VCaP (cell line): ENCODE data around the gene MT1E.

Experiments used
- H3K27ac ChIP-seq: fragments of 450-650 bp; 2 replicates; pipeline ENCODE4 v1.5.1; 2017
- CTCF ChIP-seq: fragments of 450-650 bp; conservative IDR thresholded peaks from 2 replicates; pipeline ENCODE4 v1.5.1; 2017; ENCODE audit warnings: mild to moderate bottlenecking, moderate library complexity

MT1E gene

GRCh38 chr16:56631832-56632155 lies 6.2 kb downstream of the MT1E start:
- H3K27ac ChIP-seq: no peak overlapping the region
- TF ChIP-seq CTCF: no peak

- no peak for TF ChIP-seq CTCF
- H3K27ac ChIP-seq: no peak within 1 kb of the TSS
Observed at GRCh38 chr16:56632156-56632847, 6.7 kb downstream of the MT1E start, which contains the start of gene MT1M. Gene MT1M, plus strand, starts transcription at chr16:56632659. Its CDS starts 73 bp downstream, at chr16:56632732.

- no peak for TF ChIP-seq CTCF
- no peak overlapping the region for H3K27ac ChIP-seq
Observed at GRCh38 chr16:56632848-56633365, 7.3 kb downstream of the MT1E start.

GRCh38 chr16:56633535-56633934 lies 8.0 kb downstream of the MT1E start:
- no peak for TF ChIP-seq CTCF
- H3K27ac ChIP-seq: no peak overlapping the region

GRCh38 chr16:56634715-56635440 lies 9.3 kb downstream of the MT1E start:
- H3K27ac ChIP-seq: no peak overlapping the region
- TF ChIP-seq CTCF: no peak

GRCh38 chr16:56635441-56635967 lies 9.9 kb downstream of the MT1E start:
- no peak overlapping the region for H3K27ac ChIP-seq
- TF ChIP-seq CTCF: no peak

GRCh38 chr16:56636616-56637413 lies 11.2 kb downstream of the MT1E start:
- no peak for TF ChIP-seq CTCF
- no peak overlapping the region for H3K27ac ChIP-seq
